GM21360 (cell line): ENCODE results near the gene AIFM1.

Experiments
- ATAC-seq: cut with Tn5 transposase; IDR thresholded peaks from one replicate; pipeline ENCODE4 v1.9.1; 2021; ENCODE audit warnings: mild to moderate bottlenecking, moderate library complexity; ENCODE audit not compliant: unreplicated experiment

Gene AIFM1

DNA sequence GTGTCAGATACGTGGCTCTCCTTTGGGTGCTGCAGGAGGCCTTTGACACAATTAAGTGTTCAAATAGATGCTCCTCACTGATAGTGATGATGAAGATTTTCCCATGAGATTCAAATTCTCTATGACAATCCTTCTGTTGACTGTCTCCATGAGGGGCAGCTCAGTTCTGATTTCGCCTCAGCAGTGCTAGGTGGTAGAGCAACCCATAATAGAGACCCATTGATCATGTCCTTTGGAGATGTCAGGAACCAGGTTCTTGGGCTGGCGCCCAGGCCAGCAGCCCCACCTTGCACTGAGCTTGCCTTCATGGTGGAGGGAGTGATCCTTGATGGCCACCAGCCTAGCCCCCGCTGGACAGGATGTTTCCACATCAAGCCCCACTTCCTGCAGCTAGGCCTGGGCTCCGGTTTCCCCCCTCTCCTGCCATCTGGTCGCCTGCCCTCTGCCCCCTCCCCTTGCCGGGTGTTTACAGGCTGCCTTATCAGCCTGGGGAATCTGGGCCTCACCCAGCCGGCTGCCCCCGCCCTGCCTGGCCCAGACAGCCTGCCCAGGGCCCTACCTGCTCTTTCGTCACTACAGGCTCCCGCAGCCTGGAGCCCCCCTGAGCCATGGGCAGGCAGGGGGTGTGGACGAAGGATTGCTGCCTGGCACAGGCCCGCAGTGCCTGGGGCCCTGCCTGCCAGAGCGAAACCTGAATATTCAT, 68.0 kb downstream of the AIFM1 start:
- ATAC-seq: no peak

DNA sequence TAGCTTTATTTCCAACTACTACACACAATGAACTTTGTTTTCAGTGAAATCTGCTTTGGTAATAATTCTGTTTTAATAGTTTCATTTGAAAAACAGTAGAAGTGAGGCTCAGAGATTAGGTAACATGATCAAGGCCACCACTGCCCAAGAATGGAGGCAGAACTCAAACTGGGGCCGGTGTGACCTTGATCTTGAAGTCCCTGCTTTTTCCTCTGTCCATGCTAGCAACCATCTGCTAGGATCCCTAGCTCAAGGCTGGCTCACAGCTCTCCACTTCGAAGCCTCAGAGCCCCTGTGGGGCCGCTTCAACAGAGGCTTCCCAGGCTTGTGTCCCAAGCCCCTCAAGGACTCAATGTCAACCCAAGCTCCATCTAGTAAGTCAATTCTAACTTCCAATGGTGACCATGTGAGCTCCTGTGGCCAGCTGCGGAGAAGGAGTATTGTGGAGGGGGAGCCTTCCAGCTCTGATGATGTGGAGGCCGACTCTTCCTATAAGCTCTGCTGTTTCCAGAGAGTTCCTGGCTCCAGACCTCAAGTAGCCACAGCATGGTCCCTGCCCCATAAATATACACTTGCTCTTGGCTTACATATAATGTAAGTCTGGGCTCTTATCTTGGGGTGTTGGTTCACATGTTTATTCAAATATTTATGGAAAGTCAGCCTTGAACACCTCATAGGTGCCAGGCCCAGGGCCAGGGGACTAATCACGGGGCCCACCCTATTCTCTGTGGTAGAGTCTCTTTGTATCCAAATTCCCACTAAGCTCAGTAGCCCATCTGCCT, 70.2 kb downstream of the AIFM1 start:
- no peak for ATAC-seq

DNA sequence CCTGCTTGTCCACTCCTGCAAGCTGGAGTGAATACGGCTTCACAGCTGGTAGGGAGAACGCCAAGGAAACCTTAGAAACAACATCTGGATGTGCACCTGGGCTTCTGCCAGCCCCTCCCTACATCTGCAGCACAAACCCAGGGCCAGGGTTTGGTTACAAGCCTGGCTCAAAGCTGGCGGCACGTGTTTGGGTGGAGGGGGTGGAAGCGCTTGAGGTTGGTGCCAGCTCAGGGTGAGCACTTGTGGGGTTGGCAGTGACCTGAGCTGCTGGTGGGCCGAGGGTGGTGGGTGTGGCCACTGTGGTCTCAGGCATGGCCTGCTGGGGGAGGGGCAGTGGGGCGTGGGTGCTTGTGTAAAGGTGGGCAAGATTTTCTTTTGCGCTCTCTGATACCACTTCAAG, 70.9 kb downstream of the AIFM1 start:
- ATAC-seq: no peak

DNA sequence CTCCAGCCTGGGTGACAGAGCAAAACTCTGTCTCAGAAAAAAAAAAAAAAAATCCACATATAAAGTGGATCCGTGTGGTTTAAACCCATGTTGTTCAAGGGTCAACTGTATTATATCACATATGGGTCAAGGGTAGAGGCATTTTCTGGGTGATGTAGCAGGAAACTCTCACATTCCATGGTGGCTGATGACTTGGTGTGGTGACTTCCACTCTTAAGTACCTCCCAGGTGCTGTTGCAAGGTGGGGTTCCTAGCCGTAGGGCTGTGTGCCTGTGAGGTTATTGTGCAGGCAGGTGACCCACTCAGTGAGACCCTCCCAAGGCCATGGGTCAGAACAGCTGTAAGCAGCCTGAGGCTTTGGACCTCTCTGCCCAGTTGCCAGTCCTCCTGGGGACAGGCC, 72.4 kb downstream of the AIFM1 start:
- no peak for ATAC-seq

DNA sequence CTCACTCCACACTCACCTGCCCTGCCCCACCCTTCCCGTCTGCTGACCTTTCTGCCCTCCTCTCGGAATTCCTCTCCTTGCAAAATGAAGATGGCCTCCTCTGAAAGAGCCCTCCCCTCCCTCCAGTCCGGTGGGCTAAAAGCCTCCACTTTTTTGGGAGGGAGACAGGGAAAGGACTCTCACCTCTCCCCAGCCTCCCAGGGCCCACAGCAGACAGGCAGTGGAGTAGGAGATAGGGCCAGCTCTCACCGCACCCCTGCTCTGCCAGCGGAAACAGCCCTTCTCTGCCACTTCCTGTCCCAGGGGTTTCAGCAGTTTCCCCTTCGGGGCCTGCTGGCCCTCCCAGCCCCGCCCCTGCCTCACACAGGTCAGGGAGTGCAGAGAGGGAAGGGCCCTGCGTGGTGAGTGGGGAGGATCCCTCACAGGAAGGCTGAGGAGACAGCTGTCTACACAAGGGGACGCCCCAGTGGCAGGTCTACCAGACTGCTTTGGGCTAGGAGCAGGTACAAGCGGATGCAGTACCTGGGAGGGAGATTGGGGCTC, 73.6 kb downstream of the AIFM1 start:
- peak; percentile 98 for ATAC-seq

DNA sequence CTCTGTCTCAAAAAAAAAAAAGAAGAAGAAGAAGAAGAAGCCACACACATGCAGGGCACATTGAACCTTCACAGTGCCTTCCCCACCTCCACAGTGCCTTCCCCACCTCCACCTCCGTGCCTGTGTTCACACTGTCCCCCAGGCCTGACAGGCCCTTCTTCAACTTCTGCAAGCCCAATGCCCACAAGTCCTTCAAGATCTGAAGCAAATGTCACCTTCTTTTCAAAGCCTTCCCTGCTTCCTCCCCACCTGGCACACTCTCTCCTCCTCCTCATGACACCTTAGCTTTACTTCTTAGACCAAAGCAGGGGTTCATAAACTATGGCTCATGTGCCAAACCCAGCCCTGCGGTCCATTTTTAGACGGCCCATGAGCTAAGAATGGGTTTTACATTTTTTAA, 75.3 kb downstream of the AIFM1 start:
- no peak for ATAC-seq

DNA sequence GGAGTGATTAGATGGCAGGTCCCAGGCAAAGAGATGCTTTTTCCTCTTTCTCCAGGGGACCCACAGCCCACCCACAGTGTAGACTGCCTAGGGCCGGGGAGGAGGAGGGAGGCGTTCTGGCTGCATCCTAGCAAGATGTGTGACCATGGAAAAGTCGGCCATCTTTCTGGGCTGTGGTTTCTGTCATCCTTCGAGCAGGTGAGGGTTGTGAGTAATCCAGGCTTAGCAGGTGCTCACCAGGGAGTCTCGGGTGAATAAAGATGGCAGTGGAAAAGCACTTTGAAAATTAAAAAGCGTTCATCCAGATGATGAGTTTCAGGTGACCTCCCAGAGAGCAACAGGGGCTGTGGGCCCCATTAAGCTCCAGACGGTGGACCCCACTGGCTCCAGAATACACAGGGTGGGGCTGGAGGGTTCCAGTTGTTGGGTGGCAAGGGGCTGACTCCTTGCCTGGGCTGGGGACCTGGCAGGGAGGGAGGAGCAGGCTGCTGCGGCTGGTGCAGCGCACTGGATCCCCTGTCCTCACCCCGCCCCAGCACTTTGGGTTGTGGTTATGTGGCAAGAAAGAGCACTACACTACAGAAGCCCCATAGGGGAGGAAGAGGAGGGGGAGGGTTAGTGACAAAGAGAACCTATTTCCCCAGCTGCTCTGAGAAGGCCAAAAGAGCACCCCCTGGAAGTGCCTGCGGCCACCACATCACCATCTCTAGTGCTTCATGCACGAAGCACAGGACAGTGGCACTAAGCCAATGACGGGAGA, 79.0 kb downstream of the AIFM1 start:
- peak; percentile 39 for ATAC-seq

DNA sequence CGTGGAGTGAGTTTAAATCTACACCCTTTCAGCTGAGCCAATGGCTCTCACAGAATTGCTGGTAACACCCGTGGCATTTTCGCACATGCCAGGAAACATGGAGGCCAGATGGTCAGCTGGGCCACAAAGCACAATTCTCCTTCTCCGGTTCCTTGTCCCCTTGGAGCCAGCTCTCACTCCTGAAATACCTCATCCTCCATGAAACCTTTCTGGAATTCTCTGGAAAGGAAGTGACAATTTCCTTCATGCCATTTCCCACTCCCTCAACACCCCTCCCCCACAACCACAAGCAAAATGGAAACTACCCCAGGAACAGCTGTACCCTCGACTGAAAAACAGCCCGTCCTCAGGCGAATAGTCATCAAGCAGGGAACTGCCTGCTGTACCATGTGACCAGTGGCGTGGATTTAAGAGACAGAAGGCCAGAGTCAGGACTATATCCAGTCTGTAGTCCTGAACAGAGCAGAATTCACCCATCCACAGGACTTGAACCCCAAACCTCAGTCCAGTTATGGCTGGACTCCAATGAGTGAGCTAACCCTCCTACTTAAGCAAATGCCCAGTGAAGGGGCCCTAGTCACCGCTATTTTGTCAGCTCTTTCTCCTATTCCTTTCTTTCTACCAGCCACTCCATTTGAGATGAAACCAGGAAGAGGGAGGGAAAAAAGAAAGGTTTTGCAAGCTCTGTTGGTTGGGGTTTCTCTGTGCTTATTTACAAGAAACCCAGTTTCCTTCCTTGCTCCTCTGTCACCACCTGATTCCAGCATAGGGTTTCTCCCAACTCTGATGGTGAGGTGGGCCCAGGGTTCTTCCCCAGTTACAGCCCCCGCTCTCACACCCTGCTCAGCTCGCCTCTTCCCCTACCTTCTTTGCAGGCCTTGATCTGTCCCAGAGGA, 79.8 kb downstream of the AIFM1 start:
- ATAC-seq: no peak

DNA sequence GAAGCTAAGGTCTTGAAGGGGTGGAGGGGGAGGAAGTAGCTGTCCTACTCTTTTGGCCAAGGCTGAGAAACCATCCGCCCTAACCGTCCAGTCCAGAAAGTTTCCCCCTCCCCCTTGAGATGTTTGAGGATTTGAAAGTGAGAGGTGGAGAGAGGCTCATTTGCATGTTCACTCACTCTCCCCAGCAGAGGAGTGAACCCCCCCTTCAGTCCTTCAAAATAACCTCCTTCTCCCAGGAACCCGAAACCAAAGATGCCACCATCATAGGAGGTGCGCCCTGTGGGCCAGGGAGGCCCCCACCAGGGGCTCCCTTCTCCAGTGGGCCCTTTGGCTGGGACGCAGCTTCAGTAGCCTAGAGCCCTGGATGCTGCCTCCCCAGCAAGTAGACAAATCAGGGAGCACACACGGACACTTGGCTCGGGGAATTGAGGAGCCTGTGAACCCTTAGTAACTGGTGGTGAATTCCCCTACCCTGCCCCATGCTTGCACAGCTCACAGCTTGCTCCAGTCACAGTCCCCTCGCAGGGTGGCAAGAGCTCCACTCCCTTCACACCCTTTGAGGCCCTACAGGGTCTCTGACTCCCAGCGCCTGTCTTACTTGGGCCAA, 80.9 kb downstream of the AIFM1 start:
- peak; percentile 37 for ATAC-seq

DNA sequence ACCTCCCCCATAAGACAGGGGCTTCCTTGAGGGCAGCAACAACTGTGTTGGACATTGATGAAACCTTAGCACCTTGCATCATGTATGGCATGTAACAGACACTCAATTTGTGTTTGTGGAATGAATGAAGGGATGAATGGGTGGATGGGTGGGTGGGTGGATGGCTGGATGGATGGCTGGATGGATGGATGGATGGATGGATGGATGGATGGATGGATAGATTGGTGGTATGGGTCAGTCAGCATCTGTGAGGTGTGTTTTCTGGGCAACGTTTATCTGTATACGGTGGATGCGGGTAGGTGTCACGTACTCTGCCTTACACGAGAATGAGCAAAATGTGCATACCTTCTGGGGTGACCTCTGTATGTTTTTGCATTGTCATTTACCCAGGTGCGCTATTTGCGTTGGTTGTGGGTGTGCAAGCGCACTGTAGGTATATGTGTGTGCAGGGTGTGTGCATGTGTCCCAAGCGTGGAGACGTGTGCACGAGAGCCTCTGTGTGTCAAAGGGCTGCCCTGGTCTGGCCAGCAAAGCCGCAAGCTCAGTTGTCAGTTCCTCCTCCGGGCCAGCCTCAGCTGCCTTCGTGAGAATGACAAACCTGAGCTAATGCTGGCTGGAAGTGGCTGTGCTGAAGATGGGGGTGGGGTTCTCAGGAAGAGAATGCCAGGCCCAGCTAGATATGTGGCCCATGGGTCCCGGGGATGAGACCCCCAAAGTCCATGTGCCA, 81.8 kb downstream of the AIFM1 start:
- peak; percentile 23 for ATAC-seq

DNA sequence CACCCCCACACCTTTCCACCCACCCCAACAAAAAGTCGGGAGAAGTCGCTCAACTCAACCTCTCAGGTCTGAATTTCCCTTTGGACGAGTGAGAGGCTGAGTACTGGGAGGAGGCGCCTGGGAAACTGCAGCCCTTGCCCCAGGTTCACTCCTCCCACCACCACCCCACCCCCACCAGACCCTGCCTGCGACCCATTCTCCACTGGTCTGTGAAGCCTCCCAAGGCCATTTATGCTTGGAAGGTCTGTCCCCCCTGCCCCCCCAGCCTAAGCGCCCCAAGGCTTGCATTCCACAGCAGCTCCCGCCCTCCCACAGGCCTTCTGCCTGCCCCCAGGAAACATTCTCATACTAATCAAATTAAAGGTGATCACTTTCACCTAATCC, 82.5 kb downstream of the AIFM1 start:
- ATAC-seq: no peak

DNA sequence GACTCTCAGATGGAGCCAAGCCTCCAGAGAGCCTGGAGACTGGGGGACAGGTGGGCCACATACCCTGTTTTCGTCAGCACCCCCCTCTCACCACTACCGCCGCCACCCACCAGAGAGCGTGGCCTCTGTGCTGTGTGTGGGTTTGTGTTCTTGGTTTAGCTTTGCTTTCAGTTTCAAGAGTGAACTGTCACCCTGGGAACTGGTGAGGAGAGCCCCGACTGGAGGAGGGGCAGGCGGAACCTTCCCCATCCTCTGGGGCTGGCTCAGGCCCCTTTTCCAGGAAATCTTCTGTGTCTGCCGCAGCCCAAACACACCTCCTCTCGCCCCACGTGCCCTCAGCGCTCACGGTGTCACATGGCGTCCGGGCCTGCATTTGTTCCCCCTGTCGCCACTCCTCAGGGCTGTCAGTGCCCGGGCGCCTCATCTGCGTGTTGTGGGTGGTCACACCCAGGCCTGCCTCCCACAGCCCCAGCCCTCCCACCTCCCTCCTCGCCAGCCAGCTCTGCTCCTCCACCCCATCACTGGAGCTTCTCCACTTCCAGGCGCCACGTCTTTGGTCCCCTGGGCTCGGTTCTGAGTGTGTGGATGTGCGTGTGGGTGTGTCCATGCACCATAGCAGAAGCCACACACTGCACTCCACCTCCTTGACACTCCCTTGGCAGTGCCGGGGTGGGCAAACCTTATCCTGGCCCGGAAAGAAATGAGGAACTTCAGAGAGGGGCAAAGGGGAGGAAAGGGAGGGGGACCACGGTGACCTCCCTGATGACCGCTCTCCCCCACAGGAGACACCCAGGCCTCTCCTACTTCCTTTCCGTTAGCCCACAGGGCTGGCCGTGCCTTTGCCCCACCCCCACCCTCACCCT, 83.2 kb downstream of the AIFM1 start:
- peak; percentile 53 for ATAC-seq

DNA sequence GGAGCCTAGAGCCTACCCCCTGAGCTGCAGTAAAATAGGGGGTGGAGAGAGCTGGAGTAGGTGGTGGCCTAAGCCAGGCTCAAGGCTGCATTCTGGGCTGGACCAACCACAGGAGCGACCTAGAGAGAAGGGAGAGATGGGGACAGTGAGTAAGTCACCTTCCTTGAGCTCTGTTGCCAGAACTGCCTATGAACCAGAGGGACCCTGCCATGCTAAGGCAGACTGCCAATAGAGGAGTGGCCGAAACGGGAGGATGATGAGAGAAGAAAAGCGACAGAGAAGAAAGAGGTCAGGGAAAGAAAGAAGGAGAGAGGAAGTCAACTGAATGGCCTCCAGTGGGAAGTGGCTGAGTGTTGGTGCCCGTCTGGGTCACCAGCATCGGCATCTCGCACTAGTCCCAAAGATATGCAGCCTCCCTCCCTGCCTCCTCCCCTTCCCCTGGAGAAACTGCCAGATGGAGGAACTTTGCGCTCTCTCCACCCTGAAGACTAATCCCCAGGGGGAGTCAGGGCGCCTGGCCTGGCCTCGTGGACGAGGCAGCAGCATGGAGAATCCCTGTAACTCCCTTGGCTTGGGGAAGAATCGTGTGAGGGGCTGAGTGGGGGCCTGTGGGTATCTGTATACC, 84.1 kb downstream of the AIFM1 start:
- no peak for ATAC-seq

DNA sequence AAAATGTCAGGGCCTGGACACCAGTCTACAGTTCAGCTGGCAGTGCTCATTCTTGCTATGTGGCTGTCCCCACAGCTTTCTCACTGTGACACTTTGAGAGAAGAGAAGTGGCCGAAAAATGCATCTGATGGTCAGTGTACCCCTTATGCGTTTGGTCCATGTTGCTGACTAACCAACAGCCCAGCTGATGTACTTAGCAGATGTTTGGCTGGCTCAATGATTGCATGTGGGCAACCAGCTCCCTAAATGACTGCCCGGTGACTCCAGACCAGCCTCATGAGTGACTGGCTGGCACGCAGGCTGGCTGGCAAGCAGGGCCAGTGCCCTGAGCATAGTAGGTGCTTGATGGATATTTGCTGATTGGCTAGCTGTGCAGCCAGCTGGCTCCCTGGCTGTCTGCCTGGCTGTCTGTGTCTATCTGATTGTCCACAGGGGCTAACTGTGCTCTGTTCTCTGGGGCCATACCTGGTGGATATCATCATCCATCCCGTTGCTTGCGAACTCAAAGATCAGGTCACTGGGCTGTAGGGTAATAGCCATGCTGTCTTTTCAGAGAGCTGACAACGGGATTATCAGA, 84.8 kb downstream of the AIFM1 start:
- ATAC-seq: no peak

DNA sequence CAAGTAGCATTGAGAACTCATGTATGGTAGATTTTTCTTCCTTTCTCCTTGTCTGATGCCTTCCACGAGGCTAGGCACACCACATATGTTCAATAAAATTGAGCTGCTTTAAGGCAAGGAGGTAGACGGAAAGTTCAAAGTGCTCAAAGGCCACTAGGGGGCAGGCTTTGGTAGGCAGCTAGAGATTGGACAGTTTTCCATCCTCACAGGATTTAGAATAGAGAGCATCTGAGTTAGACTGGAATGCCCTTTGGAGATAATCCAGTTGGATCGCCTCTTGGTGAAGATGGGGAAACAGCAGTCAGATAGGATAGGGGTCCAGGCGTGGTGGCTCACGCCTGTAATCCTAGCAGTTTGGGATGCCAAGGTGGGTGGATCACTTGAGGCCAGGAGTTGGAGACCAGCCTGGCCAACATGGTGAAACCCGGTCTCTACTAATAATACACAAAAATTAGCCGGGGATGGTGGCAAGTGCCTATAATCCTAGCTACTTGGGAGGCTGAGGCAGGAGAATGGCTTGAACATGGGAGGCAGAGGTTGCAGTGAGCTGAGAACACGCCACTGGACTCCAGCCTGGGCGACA, 85.7 kb downstream of the AIFM1 start:
- ATAC-seq: no peak
